Immature natural killer cell (primary cell): Measurements from ENCODE around the gene KCNJ9. TPM values are rescaled to one million over a fixed set of nuclear protein-coding genes. Genes with fewer than 3 reads are reported as not detected.

ENCODE experiments used
- DNase-seq, 3 donors: peaks; one replicate each; pipeline ENCODE4 v3.0.0; 2022; ENCODE audit warnings: mixed read lengths in 1 of 3
- H3K27ac Mint-ChIP-seq, 6 donors: one replicate each; pipeline ENCODE4 v1.8.0; 2020; ENCODE audit warnings: mixed read lengths in 6 of 6, mild to moderate bottlenecking in 5 of 6, inconsistent platforms in 4 of 6, moderate library complexity in 3 of 6
- H3K27me3 Mint-ChIP-seq, 3 donors: one replicate each; pipeline ENCODE4 v1.8.0; 2020 to 2021; ENCODE audit warnings: low read depth in 3 of 3, mild to moderate bottlenecking in 3 of 3, mixed read lengths in 3 of 3, moderate library complexity in 3 of 3, inconsistent platforms in 1 of 3
- H3K36me3 Mint-ChIP-seq, 3 donors: one replicate each; pipeline ENCODE4 v1.8.0; 2020; ENCODE audit warnings: mixed read lengths in 3 of 3, inconsistent platforms in 2 of 3, mild to moderate bottlenecking in 2 of 3
- H3K4me1 Mint-ChIP-seq, 2 donors: one replicate each; pipeline ENCODE4 v1.8.0; 2020; ENCODE audit warnings: inconsistent platforms in 2 of 2, mild to moderate bottlenecking in 2 of 2, mixed read lengths in 2 of 2, moderate library complexity in 1 of 2
- H3K4me3 Mint-ChIP-seq, 5 donors: one replicate each; pipeline ENCODE4 v1.8.0; 2020; ENCODE audit warnings: mild to moderate bottlenecking in 5 of 5, mixed read lengths in 5 of 5, inconsistent platforms in 3 of 5, moderate library complexity in 3 of 5
- H3K9me3 Mint-ChIP-seq, 6 donors: one replicate each; pipeline ENCODE4 v1.8.0; 2020; ENCODE audit warnings: mild to moderate bottlenecking in 6 of 6, mixed read lengths in 6 of 6, inconsistent platforms in 4 of 6, moderate library complexity in 3 of 6
- polyA plus RNA-seq, 3 donors: library from polyadenylated mRNA; unstranded; fragments of 300-500 nt; fragmentation: Illumina TruSeq; gene quantifications; one replicate each; pipeline ENCODE4 v1.2.3, GENCODE V29; 2021

KCNJ9 gene
- polyA plus RNA-seq, 3 donors from 2014 or later: not detected

- H3K36me3 Mint-ChIP-seq: no peaks in the 10 kb centered on the region
- no peaks in the 10 kb centered on the region for H3K4me1 Mint-ChIP-seq
- no peak overlapping the region for H3K4me3 Mint-ChIP-seq
- DNase-seq: no peak
- H3K27ac Mint-ChIP-seq: no peak overlapping the region
- H3K27me3 Mint-ChIP-seq: peaks cover 8 to 15% (median 8%) of the 10 kb centered on the region in 3 donors
- H3K9me3 Mint-ChIP-seq: no peaks in the 10 kb centered on the region
Measured at GRCh38 chr1:160053548-160054365, 27.6 kb upstream of the KCNJ9 start.

GRCh38 chr1:160056648-160057169 lies 24.6 kb upstream of the KCNJ9 start:
- Mint-ChIP-seq H3K36me3 (no peaks in the 10 kb centered on the region), H3K27ac (no peak overlapping the region), H3K4me1 (no peaks in the 10 kb centered on the region), H3K4me3 (no peak overlapping the region), H3K27me3 (peaks cover 8 to 16% (median 9%) of the 10 kb centered on the region in 3 donors), H3K9me3 (no peaks in the 10 kb centered on the region)
- DNase-seq: no peak

DNA sequence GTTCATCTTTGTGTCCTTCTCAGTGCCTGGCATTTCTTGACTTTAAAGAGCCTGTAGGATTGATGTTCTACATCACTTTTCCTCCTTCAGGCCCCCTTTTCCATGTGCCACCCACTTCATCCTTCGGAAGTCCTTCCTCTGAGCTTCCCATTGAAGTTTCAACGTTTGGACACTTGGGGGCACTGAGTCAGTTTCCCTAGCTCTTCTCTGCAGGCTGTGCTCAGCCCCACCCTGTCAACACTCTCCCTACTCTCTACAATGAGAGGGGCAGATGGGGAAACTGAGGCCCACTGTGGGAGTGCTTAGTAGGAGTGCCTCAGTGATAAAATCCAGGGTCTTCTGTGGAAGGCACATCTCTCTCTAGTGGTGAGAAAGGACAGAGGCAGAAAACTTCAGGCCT lies 23.3 kb upstream of the KCNJ9 start:
- H3K4me1 Mint-ChIP-seq: no peaks in the 10 kb centered on the region
- no peak overlapping the region for H3K27ac Mint-ChIP-seq
- DNase-seq: no peak
- no peaks in the 10 kb centered on the region for H3K36me3 Mint-ChIP-seq
- peaks cover 8 to 14% (median 9%) of the 10 kb centered on the region in 3 donors for H3K27me3 Mint-ChIP-seq
- H3K9me3 Mint-ChIP-seq: no peaks in the 10 kb centered on the region
- H3K4me3 Mint-ChIP-seq: no peak overlapping the region

- no peak for DNase-seq
- peaks cover 3 to 11% (median 7%) of the 10 kb centered on the region in 3 donors for H3K27me3 Mint-ChIP-seq
- no peak overlapping the region for H3K27ac Mint-ChIP-seq
- no peaks in the 10 kb centered on the region for H3K9me3 Mint-ChIP-seq
- no peak overlapping the region for H3K4me3 Mint-ChIP-seq
- H3K4me1 Mint-ChIP-seq: no peaks in the 10 kb centered on the region
- no peaks in the 10 kb centered on the region for H3K36me3 Mint-ChIP-seq
Measured at GRCh38 chr1:160061369-160062229, 19.7 kb upstream of the KCNJ9 start.

DNA sequence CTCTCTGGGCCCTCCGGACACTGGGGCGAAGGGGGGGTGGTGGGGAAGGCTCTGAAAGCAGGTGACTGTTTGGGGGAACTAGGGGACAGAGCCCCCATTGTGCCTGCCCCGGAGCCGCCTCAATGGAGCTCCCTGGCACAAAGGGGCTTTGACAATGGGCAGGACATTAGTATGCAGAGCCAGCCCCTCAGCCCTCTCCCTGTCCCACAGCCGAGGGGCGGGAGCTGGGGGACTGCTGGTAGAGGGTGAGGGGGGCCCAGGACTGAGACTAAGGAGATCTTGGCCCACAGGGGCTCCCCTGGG lies 19.2 kb upstream of the KCNJ9 start:
- H3K4me1 Mint-ChIP-seq: no peaks in the 10 kb centered on the region
- no peak overlapping the region for H3K4me3 Mint-ChIP-seq
- H3K27ac Mint-ChIP-seq: no peak overlapping the region
- no peaks in the 10 kb centered on the region for H3K9me3 Mint-ChIP-seq
- peaks cover 3 to 11% (median 7%) of the 10 kb centered on the region in 3 donors for H3K27me3 Mint-ChIP-seq
- H3K36me3 Mint-ChIP-seq: no peaks in the 10 kb centered on the region
- DNase-seq: no peak

GRCh38 chr1:160063176-160063575 lies 18.2 kb upstream of the KCNJ9 start:
- H3K4me1 Mint-ChIP-seq: no peaks in the 10 kb centered on the region
- no peaks in the 10 kb centered on the region for H3K36me3 Mint-ChIP-seq
- no peak overlapping the region for H3K4me3 Mint-ChIP-seq
- peaks cover 4 to 11% (median 5%) of the 10 kb centered on the region in 3 donors for H3K27me3 Mint-ChIP-seq
- DNase-seq: no peak
- no peak overlapping the region for H3K27ac Mint-ChIP-seq
- H3K9me3 Mint-ChIP-seq: no peaks in the 10 kb centered on the region

DNA sequence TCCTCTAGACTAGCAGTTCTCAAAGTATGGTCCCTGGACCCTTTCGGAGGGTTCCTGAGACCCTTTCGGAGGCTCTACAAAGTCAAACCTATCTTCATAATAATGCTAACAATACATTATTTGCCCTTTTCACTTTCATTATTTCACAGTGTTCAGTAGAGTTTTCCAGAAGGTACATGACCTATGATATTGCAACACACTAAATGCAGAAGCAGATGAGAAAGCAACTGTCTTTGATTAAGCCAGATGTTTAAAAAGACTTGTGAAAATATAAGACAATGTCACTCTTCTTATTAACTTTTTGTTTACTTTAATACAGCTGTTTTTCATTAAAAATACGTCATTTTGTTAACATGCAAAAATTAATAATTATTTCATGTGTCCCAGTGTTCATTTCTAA lies 17.2 kb upstream of the KCNJ9 start:
- Mint-ChIP-seq H3K4me1 (no peaks in the 10 kb centered on the region), H3K36me3 (no peaks in the 10 kb centered on the region), H3K27ac (no peak overlapping the region), H3K4me3 (no peak overlapping the region), H3K27me3 (peaks cover 4 to 15% (median 5%) of the 10 kb centered on the region in 3 donors), H3K9me3 (no peaks in the 10 kb centered on the region)
- DNase-seq: no peak

- Mint-ChIP-seq H3K27ac (no peak overlapping the region), H3K27me3 (peaks cover 4 to 13% (median 5%) of the 10 kb centered on the region in 3 donors), H3K4me1 (peaks cover 0 to 2% of the 10 kb centered on the region in 2 donors), H3K9me3 (no peaks in the 10 kb centered on the region), H3K4me3 (no peak overlapping the region), H3K36me3 (no peaks in the 10 kb centered on the region)
- DNase-seq: no peak
Measured at GRCh38 chr1:160064746-160065145, 16.6 kb upstream of the KCNJ9 start.

GRCh38 chr1:160066829-160067745 lies 14.3 kb upstream of the KCNJ9 start:
- no peak for DNase-seq
- no peaks in the 10 kb centered on the region for H3K36me3 Mint-ChIP-seq
- no peak overlapping the region for H3K4me3 Mint-ChIP-seq
- H3K27me3 Mint-ChIP-seq: peaks cover 3 to 11% (median 9%) of the 10 kb centered on the region in 3 donors
- peaks cover 8 to 9% of the 10 kb centered on the region in 2 donors for H3K4me1 Mint-ChIP-seq
- H3K27ac Mint-ChIP-seq: no peak overlapping the region
- peaks cover 0 to 2% (median 0%) of the 10 kb centered on the region in 6 donors for H3K9me3 Mint-ChIP-seq

- H3K4me3 Mint-ChIP-seq: peak overlapping the region in 1 of 5 donors; percentile 8
- H3K9me3 Mint-ChIP-seq: peaks cover 0 to 2% (median 0%) of the 10 kb centered on the region in 6 donors
- H3K4me1 Mint-ChIP-seq: peaks cover 8 to 9% of the 10 kb centered on the region in 2 donors
- no peak for DNase-seq
- no peak overlapping the region for H3K27ac Mint-ChIP-seq
- H3K36me3 Mint-ChIP-seq: no peaks in the 10 kb centered on the region
- peaks cover 4 to 11% (median 10%) of the 10 kb centered on the region in 3 donors for H3K27me3 Mint-ChIP-seq
Measured at GRCh38 chr1:160068225-160068624, 13.1 kb upstream of the KCNJ9 start.

GRCh38 chr1:160069460-160070231 lies 11.7 kb upstream of the KCNJ9 start, which contains the start of gene KCNJ10:
KCNJ10 (minus strand) TSS chr1:160070160; CDS start chr1:160042532, 27,628 bp downstream.
- peak within 1 kb of the TSS in 3 of 6 donors; percentile 32 to 67 (median 41) for H3K27ac Mint-ChIP-seq
- peaks cover 0 to 2% (median 0%) of the 10 kb centered on the region in 6 donors for H3K9me3 Mint-ChIP-seq
- DNase-seq: no peak
- peak within 1 kb of the TSS; percentile 83 to 94 (median 91) for H3K4me3 Mint-ChIP-seq
- no peaks in the 10 kb centered on the region for H3K36me3 Mint-ChIP-seq
- peaks cover 8 to 9% of the 10 kb centered on the region in 2 donors for H3K4me1 Mint-ChIP-seq
- peaks cover 7 to 11% (median 11%) of the 10 kb centered on the region in 3 donors for H3K27me3 Mint-ChIP-seq
